OCI-LY7 (cell line): ENCODE measurements around the gene MAGEB17.

Experiments
- CTCF ChIP-seq: fragments of 200-600 bp; sonication (generic); conservative IDR thresholded peaks from 2 replicates; pipeline ENCODE4 v1.5.1; 2014; ENCODE audit warnings: mild to moderate bottlenecking, antibody characterized with exemption, low read length, moderate library complexity, mixed read lengths
- EZH2phosphoT487 ChIP-seq: fragments of 200-600 bp; sonication (generic); IDR thresholded peaks from 2 replicates; pipeline ENCODE4 v1.6.1; 2018; ENCODE audit warnings: low read depth, borderline replicate concordance, mild to moderate bottlenecking, mixed run types, antibody characterized with exemption, low read length, moderate library complexity, mixed read lengths

GRCh38 chrX:16130707-16131106, 36.6 kb upstream of the MAGEB17 start:
- TF ChIP-seq CTCF (no peak), EZH2phosphoT487 (no peak)
